IPS-18c (cell line): ENCODE measurements around the gene AEBP1.

Source experiments
- H3K4me3 ChIP-seq: 2 replicates; pipeline ENCODE4 v1.7.0; 2013; ENCODE audit warnings: low read depth, mild to moderate bottlenecking, low read length, moderate library complexity; ENCODE audit not compliant: insufficient read depth
- H3K9me3 ChIP-seq: one replicate; pipeline ENCODE4 v1.6.1; 2013; ENCODE audit warnings: mild to moderate bottlenecking, low read length, moderate library complexity; ENCODE audit not compliant: control insufficient read depth, insufficient read depth

AEBP1 gene

DNA sequence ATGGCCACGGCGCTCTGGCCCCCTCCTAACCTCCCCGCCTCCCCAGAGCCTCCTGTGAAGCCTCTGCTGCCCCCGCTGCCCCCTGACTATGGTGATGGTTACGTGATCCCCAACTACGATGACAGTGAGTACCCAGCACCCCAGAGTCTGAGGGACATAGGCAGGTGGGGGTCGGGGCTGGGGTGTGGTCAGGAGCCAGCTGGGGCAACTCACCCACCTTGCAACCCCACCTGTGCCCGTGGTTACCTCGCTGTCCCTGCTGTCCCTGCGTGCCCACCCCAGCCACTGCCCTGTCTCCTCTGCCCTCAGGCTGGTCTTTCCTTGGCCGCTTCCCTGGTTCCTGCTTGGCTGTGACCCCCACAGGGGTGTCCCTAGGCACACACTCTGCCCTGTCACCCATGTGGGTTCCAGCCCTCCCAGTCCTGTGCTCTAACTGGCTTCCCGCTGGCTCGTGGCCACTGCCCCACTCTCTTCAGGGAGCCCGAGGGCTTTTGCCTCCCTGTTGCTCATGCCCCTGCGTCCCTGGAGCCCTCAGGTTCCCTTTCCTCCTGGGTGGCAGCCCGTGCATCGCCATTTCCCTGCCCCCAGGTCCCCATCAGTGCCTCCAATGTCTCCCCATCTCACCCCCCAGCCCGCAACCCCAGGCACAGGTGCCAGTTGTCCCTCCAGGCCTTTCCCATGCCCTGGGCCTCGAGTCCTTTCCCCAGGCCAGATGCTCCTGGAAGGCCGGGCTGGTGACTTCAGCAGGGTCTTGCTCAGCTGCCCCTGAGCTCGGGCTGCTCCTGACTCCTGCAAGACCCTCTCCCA lies 4.0 kb downstream of the AEBP1 start:
- Histone ChIP-seq H3K9me3 (no peaks in the 10 kb centered on the region), H3K4me3 (no peak overlapping the region)

DNA sequence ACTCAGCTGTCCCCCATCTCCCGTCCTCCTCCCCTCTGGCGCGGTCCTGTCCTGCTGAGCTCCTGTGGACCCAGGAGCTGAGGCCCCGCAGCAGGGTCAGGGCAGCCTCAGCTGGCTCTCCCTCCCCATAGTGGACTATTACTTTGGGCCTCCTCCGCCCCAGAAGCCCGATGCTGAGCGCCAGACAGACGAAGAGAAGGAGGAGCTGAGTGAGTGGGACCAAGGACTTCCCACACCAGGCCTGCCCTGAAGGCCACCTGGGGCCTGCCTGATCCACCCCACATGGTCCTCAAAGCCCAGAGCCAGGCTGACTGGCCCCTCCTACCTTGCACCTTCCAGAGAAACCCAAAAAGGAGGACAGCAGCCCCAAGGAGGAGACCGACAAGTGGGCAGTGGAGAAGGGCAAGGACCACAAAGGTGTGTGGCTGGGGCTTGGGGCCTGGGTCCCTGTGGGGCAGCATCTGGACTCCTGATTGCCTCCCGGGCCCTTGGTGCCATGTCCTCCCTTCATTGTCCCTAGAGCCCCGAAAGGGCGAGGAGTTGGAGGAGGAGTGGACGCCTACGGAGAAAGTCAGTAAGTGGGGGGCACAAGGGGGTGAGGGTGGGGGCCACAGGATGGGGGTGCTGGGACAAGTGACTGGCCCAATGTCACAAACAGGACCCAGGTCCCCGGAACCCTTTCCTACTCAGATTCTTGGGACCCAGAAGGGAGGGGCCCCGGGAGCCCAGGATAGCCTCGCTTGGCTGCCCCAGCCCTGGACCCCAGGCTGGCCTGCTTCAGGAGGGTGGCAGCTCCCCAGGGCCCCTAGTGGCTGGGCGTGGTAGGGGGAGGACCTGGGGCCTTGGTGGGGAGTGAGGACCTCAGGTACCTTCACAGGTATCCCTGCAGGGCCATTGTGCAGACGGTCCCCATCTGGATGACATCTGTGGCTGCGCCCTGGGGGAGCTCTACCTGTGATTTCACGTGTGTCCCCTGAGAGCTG lies 4.9 kb downstream of the AEBP1 start:
- no peaks in the 10 kb centered on the region for H3K9me3 ChIP-seq
- H3K4me3 ChIP-seq = no peak overlapping the region

DNA sequence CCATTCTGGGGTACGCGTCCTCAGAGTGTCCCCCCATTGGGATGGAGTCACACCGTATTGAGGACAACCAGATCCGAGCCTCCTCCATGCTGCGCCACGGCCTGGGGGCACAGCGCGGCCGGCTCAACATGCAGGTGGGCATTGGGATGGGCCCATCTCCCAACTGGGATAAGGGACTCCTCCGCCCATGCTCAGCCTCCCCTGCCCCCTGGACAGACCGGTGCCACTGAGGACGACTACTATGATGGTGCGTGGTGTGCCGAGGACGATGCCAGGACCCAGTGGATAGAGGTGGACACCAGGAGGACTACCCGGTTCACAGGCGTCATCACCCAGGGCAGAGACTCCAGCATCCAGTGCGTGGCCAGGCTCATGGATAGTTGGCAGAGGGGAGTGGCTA lies 5.8 kb downstream of the AEBP1 start:
- no peak overlapping the region for H3K4me3 ChIP-seq
- no peaks in the 10 kb centered on the region for H3K9me3 ChIP-seq

DNA sequence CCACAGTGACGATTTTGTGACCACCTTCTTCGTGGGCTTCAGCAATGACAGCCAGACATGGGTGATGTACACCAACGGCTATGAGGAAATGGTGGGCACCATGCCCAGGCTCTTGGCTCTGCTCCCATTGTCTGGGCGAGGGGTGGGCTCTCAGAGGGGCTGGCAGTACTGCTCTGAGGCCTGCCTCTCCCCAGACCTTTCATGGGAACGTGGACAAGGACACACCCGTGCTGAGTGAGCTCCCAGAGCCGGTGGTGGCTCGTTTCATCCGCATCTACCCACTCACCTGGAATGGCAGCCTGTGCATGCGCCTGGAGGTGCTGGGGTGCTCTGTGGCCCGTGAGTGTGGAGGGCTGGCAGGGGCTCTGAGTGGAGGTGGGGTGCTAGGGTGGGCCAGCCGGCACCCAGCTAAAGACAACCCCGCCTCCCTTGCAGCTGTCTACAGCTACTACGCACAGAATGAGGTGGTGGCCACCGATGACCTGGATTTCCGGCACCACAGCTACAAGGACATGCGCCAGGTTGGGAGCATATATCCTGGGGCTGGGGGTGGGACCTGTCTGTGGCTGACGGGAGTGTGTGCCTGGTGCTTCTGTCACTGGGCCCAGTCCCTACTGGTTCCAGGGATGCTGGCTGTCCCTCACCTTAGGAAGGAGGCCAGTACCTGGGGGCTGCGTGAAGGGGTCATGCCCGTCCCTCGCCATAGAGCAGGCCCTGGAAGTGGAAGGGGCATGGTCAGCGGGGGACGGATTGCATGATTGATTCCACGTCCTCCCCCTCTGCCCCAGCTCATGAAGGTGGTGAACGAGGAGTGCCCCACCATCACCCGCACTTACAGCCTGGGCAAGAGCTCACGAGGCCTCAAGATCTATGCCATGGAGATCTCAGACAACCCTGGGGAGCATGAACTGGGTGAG lies 6.8 kb downstream of the AEBP1 start:
- no peak overlapping the region for H3K4me3 ChIP-seq
- H3K9me3 ChIP-seq = no peaks in the 10 kb centered on the region

DNA sequence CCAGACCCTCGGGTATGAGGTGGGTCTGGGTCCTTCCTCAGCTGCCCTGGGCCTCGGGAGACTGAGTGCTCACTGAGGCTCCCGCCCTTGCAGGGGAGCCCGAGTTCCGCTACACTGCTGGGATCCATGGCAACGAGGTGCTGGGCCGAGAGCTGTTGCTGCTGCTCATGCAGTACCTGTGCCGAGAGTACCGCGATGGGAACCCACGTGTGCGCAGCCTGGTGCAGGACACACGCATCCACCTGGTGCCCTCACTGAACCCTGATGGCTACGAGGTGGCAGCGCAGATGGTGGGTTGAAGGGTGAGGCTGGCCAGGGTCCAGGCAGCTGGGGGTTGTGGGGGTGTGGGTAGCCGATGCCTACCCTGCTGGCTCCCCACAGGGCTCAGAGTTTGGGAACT lies 7.6 kb downstream of the AEBP1 start:
- Histone ChIP-seq H3K4me3 (no peak overlapping the region), H3K9me3 (no peaks in the 10 kb centered on the region)

DNA sequence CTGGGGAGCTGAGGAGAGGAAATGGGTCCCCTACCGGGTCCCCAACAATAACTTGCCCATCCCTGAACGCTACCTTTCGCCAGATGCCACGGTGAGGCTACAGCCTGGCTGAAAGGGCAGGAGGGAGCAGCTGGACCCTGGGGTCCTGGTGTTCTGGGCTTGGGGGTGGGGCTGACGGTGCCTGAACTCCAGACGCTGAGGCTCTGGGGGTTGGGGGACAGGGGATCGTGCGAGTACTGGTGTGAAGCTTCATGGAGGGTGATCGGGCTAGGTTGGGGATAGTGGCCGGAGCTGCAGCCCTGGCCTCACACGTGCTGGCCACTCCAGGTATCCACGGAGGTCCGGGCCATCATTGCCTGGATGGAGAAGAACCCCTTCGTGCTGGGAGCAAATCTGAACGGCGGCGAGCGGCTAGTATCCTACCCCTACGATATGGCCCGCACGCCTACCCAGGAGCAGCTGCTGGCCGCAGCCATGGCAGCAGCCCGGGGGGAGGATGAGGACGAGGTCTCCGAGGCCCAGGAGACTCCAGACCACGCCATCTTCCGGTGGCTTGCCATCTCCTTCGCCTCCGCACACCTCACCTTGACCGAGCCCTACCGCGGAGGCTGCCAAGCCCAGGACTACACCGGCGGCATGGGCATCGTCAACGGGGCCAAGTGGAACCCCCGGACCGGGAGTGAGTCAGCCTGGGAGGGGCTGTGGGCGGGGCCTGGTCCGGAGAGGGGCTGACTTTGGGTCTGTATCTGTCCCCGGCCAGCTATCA lies 8.3 kb downstream of the AEBP1 start:
- H3K4me3 ChIP-seq = no peak overlapping the region
- no peaks in the 10 kb centered on the region for H3K9me3 ChIP-seq

DNA sequence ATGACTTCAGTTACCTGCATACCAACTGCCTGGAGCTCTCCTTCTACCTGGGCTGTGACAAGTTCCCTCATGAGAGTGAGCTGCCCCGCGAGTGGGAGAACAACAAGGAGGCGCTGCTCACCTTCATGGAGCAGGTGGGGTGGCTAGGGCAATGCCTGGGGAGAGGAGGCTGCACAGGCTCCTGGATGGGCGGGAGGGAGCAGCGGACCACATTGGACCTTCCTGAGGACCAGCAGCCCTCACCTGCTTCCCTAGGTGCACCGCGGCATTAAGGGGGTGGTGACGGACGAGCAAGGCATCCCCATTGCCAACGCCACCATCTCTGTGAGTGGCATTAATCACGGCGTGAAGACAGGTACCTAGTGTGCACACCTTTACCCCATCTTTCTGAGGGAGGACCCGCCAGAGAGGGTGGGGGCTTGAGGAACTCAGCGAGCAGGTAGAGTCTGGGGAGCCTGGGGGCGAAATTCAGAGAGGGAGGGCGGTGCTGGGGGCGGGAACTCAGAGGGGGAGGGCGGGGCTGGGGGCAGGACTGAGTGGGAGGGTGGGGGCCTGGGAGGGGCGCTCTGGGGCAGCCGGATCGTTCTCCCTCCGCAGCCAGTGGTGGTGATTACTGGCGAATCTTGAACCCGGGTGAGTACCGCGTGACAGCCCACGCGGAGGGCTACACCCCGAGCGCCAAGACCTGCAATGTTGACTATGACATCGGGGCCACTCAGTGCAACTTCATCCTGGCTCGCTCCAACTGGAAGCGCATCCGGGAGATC lies 9.0 kb downstream of the AEBP1 start:
- H3K4me3 ChIP-seq = no peak overlapping the region
- H3K9me3 ChIP-seq = no peaks in the 10 kb centered on the region

DNA sequence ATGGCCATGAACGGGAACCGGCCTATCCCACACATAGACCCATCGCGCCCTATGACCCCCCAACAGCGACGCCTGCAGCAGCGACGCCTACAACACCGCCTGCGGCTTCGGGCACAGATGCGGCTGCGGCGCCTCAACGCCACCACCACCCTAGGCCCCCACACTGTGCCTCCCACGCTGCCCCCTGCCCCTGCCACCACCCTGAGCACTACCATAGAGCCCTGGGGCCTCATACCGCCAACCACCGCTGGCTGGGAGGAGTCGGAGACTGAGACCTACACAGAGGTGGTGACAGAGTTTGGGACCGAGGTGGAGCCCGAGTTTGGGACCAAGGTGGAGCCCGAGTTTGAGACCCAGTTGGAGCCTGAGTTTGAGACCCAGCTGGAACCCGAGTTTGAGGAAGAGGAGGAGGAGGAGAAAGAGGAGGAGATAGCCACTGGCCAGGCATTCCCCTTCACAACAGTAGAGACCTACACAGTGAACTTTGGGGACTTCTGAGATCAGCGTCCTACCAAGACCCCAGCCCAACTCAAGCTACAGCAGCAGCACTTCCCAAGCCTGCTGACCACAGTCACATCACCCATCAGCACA lies 9.7 kb downstream of the AEBP1 start:
- no peaks in the 10 kb centered on the region for H3K9me3 ChIP-seq
- H3K4me3 ChIP-seq = no peak overlapping the region

DNA sequence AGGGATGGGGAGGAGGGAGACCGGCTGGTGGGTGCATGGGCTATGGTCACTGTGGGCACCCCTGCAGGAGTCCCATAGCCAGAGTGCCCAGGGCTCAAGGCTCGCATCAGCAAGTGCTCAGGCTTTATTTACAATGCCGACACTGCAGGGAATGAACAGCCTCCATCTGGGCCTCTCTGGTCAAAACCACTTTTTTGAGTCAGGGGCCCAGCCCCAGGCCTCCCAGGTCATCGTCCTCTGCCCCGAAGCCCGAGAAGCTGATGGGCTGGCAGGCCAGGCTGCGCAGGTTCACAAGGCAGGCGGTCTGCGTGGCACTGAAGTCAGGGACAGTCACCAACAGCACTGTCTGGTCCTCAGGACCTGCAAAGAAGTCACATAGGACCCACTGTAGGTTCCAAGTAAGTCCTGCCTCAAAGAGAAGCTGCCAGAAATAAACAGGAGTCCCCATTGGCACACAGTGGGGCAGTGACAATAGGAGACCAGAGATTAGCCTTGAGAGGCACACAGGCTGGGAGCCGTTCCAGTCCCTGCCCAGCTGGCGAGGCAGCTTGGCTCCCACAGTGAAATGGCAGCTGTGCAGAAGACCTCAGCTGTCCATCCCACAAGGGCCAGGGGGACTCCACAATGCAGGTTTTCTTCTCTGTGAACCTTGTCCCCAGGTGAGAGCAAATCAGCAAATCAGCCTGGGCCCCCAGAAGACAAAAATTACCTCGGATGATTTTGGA lies 10.6 kb downstream of the AEBP1 start:
- H3K9me3 ChIP-seq = no peaks in the 10 kb centered on the region
- no peak overlapping the region for H3K4me3 ChIP-seq

DNA sequence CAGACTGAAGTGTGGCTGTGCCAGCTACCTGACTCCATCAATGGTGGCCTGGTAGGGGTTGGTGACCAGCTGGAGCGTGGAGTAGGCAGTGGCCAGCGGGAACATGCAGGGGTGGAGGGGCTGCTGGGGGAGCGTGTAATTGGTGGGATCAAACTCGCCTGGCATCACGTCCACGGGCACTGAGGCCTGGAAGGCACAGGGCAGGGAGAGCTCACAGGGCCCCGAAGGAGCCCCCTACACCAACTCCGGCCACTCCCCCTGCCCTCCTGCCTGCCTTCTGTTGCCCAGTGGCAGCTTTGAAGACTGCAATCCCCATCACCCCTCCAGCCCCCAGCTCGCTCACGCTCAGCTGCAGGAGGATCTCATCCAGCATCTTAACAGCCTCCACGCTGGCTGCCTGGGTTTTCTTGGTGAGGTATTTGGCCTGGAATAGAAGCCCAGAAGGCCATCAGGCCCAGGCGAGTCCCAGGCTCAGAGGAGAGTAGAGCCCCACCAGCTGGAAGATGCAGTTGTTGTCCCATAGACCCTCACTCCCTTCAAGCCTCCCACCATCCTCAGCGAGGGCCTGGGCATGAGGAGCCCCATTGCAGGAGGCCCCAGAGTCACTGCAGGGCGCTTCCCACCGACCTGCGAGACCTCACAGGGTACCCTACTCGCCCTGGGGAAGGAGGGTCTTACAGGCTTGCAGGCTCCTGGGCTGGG lies 12.1 kb downstream of the AEBP1 start:
- H3K4me3 ChIP-seq = no peak overlapping the region
- H3K9me3 ChIP-seq = no peaks in the 10 kb centered on the region

DNA sequence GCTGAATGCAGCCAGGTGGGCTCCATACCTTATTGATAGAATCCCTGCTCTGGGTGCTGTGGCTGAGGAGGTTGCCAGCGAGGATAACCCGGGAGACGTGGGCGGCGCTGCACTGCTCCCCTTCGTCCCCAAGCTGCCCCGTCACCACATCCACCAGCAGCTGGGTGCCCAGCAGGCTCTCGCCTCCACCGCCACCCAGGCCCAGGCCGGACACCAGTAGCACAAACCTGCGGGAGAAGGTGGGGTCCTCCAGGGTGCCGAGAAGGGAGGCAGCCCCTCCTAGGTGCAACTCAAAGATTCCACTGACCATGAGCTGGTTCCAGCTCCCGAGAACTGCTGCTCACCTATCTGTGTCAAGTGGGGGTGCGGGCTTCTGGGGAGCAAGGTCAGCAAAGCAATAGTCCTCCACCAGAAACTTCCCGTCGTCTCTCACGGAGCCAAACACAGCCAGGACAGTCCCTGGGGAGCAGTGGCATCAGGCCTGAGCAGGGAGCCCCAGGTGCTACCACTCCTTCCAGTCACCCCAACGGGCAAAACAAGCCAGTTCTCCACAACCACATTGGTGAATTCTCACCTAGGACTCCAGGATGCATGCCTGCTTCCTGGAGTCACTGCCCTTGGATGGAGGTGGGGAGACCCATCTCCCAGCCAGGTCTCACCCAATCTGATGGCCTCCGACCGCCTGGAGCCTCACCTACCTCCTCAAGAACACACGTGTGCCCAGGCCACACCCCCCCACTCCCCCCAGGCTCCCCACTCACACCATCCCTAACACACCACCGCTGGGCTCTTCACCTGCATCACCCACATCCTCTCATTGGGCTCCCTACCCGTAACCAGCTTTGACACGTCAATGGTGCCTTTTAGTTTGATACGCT lies 12.9 kb downstream of the AEBP1 start:
- Histone ChIP-seq H3K9me3 (no peaks in the 10 kb centered on the region), H3K4me3 (no peak overlapping the region)

DNA sequence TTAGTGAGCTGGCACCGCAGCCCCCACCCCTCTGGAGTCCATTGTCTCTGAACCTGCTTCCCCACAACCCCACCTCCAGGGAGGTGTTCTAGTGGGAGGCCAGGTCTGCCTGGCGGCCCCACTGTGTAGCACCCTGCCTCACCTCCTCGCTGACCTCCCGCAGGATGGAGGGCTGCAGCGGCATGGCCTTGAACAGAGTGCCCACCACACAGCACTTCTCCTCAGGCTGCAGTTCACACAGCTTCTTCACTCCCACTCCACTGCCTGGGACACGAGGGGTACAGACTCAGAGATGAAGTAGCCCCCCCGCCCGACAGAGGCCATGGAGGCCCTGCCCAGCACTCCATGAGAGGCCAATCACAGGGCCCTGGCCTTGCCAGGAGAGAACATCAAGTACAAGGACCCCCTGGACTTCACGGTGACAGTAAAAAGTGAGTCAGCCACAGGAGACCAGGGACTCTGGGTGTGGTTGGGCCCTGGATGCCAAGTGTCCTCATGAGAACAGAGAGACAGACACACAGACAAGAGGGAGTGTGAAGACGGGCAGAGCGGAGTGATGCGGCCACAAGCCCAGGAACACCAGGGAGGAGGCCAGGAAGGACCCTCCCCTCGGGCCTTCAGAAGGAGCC lies 13.8 kb downstream of the AEBP1 start:
- H3K4me3 ChIP-seq = no peak overlapping the region
- H3K9me3 ChIP-seq = no peaks in the 10 kb centered on the region

DNA sequence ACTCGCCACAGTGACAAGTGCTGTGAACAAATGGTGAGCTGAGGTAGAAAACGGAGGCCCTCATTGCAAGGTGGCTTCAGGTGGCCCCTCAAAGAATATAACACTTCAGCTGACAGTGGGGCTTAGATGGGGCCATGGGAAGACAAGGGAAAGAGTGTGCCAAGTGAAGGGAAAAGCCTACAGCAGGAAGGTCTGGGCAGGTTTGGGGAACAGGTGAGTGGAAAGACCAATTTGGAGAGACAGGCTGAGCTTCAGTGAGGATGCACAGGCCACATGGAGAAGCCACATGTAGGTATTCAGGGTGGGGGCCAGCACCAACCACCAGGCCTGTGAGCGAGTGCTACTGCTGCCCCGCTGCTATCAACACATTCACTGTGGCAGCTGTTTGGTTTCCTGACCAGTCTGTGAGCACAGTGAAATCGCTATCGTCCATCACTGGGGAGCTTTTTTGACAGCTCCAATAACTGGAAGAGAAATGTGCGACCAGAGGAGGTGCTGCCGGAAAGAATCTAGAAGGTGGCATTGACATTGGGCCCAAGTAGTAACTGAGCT lies 15.8 kb downstream of the AEBP1 start:
- Histone ChIP-seq H3K9me3 (no peaks in the 10 kb centered on the region), H3K4me3 (no peak overlapping the region)
